GM18498 (cell line): Measurements from ENCODE around the gene VPS18.

Source experiments
- ATAC-seq: cut with Tn5 transposase; IDR thresholded peaks from one replicate; pipeline ENCODE4 v1.9.1; 2021; ENCODE audit warnings: mild to moderate bottlenecking, moderate library complexity; ENCODE audit not compliant: unreplicated experiment

VPS18 gene

GRCh38 chr15:40918146-40918798 is 24.0 kb downstream of the VPS18 start:
- ATAC-seq: no peak

- no peak for ATAC-seq
These were observed 24.6 kb downstream of the VPS18 start for GRCh38 chr15:40918799-40919392.

DNA sequence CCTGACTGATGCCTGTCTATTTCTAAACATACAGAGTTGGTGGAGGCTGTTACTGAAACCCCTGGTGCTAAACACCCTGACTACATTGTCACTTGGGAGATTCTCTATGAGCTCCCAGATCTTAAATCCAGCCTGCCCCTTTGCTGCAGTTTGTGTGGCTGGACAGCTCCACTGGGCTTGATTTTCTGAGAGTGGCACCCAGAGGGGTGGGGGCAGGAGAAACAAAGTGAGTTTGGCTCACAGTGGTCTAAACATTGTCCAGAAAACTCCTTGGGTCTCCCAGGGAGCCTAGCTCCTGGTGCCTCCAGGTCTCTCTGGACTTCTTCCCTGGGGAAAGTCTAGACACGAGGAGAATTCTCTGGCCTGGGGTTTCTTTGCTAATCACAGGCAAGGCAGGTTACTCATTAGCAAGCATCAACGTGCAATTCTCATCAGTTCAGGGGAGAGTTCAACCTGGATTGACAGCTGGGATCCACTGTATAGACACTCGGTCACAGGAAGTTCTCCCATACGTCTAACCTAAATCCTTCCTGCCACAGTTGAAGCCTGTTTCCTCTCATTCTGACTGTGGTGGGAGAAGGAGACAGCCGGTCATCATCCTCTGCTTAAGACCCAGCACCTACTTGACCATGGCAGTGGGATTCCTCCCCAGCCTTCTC is 27.8 kb downstream of the VPS18 start:
- ATAC-seq: no peak

DNA sequence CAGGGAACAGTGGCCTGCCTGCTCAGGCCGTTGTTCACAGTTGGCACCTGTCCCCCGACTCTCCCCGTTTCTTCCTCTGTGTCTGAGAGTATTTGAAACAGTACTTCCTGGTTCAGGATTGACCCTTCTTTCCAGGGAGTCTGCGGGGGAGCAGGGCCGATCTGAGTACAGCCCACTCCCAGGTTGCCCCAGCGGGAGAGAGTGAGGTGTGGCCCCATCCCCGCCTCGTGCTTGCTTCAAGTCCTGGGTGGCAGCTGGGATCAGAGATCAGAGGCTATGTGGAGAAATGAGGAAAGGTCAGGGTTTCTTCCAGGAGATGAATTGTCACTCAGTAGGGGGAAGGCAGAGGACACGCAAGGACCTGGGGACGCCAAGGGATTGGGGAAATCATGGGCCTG is 28.4 kb downstream of the VPS18 start:
- ATAC-seq: no peak

DNA sequence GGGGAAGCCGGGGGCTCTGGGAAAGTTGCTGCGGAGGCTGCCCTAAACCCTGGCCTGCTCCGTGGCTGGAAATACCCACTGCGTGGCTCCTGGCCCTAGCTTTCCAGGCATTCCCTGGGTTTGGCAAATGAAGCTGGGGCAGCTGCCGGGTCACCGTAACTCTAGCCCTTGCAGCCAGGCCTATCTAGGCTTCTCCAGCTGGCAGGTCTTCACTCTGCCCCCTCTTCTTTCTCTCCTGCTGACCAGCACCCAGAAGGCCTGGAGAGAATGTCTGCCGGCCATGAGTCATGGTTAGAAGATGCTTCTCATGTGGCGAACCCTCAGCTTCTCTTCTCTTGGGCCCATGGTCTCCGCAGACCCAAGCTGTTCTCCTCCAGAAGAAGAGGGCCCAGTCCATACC is 29.3 kb downstream of the VPS18 start:
- no peak for ATAC-seq

DNA sequence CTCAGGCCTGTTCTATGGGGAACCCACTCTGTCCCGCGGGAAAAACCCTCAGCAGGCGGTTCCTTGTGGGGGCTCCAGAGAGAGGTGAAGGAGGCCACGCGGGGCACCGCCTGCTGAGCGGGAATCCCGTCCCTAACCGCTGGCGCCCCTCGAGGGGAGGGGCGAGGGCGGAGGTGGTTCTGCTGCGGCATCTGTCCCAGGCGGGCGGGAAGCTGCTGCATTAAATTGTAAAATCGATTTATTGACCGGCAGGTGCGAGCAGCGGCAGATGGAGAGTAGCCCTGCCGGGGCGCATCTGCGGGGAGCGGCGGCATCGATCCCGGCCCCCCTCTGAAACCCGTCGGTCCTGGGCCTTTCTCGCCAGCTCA is 31.2 kb downstream of the VPS18 start:
- ATAC-seq: no peak

DNA sequence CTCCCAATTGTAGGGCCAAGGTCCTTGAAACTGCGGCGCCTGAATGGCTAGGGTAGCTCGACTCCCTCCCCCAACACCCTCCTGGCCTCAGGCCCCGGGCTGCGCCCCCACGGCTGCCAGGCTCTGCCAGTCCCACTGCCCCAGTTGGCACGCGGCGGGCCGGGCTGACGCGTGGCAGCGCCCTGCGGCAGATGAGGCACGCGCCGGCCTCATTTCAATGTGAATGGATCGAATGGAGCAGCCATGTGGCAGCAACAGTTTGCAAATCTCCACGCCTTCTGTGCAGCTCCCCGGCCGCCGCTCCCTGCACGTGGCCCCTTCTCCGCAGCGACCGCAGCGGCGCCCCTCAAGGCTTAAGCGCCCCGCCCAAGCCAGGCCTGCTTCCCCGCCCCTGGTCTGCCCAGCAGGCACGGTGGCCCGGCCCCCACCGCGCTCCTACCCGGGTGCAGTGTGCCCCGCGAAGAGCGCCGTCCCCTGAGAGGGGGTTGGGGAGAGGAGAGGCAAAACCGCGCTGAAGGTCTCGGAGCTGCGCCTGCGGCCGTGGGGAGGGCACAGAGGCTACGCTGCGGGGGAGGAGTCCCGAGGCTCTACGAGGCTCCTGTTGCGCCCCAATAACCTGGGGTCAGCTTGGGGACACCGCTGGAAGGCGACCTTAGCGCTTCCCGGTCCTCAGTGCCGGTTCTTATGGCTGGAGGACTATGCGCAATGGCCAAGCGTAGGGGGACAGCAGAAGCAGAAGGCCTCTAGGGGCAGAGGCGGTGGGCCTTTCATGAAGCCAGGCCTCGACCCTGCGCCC is 31.8 kb downstream of the VPS18 start:
- ATAC-seq: no peak

DNA sequence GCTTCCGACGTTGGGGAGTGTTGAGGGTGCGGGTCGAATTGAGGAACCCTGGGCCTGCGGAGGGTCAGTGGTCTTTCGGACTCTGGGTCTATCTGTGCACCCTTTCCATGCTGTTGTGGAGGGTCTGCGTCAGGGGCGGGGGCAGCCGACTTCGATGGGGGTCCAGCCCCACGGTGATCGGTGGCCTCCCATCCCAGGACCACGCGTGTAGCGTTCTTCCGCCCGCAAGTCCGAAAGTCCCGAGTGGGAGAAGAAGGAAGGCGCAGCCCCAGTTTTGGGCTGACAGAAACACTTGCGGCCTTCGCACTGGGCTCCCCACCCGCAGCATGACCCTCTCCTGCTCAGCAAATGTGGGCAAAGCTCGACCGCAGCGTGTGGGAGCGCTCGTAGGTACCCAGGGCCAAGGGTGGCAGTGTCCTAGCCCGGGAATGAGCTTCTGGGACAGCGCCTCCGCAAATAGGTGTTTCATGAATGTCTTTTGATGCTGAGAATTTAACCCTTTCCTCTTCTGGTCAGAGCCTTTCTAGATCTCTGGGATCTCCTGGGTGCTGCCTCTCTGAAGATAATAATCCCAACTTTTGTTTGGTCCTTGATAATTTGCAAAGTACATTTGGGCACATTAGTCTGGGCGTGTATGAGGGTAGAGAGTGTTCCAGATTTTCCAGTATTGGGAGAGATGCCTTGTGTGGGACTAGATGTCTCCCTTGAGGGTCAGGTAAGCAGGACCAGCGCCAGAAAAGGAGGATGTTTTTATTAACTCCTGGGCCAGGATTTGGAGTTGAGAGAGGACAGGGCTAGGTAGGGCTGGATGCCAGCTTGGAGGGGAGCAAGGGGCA is 32.6 kb downstream of the VPS18 start:
- no peak for ATAC-seq

- no peak for ATAC-seq
These were observed 33.2 kb downstream of the VPS18 start for GRCh38 chr15:40927495-40927872.

DNA sequence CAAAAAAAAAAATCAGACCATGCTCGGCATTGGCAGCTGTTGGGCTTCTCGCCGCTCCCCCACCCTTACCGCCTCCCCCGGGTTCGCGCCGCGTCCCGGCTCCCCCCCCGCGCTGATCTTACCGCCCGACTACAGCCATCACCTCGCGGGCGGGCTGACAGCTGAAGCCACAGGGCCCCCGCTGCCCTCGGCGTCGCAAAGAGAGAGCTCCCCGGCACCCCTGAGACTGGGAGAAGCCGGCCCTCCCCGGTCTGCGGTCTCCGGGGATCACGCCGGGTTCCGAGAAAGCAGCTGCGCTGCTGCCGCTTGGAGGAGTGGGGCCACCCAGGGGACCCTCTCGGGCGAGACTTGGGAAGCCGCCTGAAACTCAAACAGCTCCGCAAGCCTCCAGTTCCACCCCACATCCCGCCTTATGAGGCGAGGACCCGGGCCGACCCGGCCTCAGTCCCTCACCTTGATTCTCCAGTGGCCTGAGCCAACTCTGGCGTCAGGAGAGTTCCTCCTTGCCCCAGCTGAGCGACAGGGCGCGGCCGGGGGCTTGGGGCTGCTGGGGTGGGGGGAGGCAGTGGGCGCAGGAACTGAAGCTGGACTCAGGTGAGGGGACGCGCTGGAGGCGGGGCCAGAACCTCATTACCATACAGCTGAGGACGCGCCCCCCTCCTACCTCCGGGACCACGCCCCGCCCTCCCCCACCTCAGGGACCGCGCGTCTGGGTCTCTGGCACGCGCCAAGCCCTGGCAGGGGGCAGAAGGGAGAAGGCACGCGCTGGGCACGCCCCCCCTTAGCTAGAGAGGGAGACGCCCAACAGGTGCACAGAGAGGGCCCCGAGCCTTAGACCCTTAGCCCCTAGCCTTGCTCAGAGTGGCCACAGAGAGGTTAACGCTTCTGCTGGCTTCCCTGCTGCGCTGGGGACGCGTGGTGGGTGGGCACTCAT is 33.9 kb downstream of the VPS18 start:
- no peak for ATAC-seq

DNA sequence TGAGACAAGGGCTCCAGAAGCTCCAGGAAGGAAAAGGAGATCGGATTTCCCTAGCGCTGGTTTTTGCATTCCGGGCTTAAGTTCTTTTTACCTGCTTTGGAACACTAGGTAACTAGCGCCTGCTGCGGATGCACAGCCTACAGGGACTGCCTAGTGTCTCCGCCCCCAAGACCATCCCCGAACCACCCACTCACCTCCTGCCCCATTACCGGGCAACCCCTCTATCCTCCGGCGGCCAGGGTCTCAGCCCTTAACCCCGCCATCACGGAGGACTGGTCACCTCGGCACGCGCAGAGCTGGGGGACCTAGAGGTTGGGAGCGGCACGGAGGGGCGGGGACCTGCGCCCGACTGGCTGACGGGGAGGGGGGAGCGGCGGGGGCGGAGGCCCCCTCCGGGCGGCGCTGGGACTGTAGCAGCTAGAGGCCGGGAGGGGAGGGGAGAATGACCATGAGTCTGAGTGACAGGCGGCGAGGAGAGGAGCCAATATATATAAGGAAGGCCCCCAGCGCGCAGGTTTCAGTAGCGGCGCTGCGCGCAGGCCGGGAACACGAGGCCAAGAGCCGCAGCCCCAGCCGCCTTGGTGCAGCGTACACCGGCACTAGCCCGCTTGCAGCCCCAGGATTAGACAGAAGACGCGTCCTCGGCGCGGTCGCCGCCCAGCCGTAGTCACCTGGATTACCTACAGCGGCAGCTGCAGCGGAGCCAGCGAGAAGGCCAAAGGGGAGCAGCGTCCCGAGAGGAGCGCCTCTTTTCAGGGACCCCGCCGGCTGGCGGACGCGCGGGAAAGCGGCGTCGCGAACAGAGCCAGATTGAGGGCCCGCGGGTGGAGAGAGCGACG is 34.8 kb downstream of the VPS18 start, which contains the start of gene DLL4:
Gene DLL4 (plus strand): TSS at position 520 of the 839 bp plus-strand sequence. CDS start 329 bp downstream, outside the sequence.
- no peak for ATAC-seq

DNA sequence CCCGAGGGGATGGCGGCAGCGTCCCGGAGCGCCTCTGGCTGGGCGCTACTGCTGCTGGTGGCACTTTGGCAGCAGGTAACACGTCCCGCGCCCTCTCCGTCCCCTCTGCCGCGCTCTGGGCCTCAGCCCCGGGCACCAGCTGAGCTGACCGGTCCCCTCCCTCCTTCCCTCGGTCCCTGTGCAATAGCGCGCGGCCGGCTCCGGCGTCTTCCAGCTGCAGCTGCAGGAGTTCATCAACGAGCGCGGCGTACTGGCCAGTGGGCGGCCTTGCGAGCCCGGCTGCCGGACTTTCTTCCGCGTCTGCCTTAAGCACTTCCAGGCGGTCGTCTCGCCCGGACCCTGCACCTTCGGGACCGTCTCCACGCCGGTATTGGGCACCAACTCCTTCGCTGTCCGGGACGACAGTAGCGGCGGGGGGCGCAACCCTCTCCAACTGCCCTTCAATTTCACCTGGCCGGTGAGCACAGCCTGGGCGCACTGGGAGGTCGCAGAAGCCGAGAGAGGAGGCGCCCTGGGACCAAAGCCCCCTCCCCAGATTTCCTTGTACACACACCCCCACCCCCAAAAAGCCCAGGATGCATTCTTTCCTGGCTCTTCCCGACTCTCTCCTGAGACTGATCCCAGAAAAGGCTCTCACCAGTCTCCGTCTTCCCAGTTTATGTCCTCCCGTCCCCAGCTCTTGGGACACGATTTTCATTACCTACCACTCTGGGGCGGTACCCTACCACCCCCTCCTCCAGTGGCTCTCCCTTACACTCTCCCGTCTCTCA is 35.6 kb downstream of the VPS18 start:
- ATAC-seq: no peak

GRCh38 chr15:40930430-40931299 is 36.4 kb downstream of the VPS18 start:
- ATAC-seq: no peak

GRCh38 chr15:40931300-40932142 is 37.3 kb downstream of the VPS18 start:
- ATAC-seq: no peak

GRCh38 chr15:40932156-40932555 is 37.9 kb downstream of the VPS18 start:
- no peak for ATAC-seq
